ES-I3 (cell line): Measurements from ENCODE around the gene C2CD2.

ENCODE experiments used
- H3K36me3 ChIP-seq: 2 replicates; pipeline ENCODE4 v1.6.1; 2013; ENCODE audit warnings: mild to moderate bottlenecking, low read length, control low read depth, moderate library complexity; ENCODE audit not compliant: insufficient read depth
- H3K4me1 ChIP-seq: 2 replicates; pipeline ENCODE4 v1.6.1; 2013; ENCODE audit warnings: mild to moderate bottlenecking, control low read depth, low read length; ENCODE audit not compliant: insufficient read depth
- H3K9ac ChIP-seq: 2 replicates; pipeline ENCODE4 v1.6.1; 2013; ENCODE audit warnings: low read depth, mild to moderate bottlenecking, low read length, moderate library complexity
- H3K9me3 ChIP-seq: 2 replicates; pipeline ENCODE4 v1.6.1; 2013; ENCODE audit warnings: mild to moderate bottlenecking, low read length, moderate library complexity; ENCODE audit not compliant: control insufficient read depth, insufficient read depth

Gene C2CD2

DNA sequence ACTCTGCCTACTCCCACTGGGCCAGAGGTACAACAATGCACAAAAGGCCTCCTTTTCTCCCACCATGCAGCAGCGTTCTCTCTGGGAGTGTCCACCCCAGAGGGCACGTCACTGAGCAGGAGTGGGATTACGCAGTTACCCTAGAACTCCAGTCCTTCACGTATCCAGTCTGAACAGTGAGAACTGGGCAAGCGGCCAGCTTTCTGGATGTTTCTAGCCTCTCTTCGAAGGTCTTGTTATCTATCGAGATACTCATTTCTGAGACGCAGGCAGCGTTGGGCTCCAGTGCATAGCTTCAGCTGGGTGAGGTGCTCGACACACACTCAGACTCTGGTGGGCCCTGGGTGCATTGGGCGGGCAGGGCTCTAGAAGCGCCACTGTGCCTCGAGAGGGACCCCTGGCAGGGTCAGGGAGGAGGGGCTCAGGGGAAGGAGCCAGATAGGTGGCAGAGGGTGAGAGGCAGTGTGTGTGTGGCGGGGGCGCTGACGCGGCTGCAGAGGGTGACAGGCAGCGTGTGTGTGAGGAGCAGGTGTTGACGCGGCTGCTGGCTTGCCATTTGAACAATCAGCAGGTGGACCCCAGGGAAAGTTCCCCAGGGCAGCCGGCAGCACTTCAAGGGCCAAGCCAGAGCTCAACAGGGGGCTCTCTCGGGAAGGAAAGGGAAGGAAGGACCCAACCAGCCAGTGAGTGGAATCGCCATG, 102.6 kb downstream of the C2CD2 start:
- Histone ChIP-seq H3K9me3 (no peaks in the 10 kb centered on the region), H3K9ac (no peak overlapping the region), H3K4me1 (no peaks in the 10 kb centered on the region), H3K36me3 (no peaks in the 10 kb centered on the region; the same call in 1 of the 2 replicates)

GRCh38 chr21:41850085-41850484, 103.7 kb downstream of the C2CD2 start:
- no peaks in the 10 kb centered on the region for H3K9me3 ChIP-seq
- H3K4me1 ChIP-seq = no peaks in the 10 kb centered on the region
- H3K36me3 ChIP-seq = no peaks in the 10 kb centered on the region; the same call in 1 of the 2 replicates
- H3K9ac ChIP-seq = no peak overlapping the region

DNA sequence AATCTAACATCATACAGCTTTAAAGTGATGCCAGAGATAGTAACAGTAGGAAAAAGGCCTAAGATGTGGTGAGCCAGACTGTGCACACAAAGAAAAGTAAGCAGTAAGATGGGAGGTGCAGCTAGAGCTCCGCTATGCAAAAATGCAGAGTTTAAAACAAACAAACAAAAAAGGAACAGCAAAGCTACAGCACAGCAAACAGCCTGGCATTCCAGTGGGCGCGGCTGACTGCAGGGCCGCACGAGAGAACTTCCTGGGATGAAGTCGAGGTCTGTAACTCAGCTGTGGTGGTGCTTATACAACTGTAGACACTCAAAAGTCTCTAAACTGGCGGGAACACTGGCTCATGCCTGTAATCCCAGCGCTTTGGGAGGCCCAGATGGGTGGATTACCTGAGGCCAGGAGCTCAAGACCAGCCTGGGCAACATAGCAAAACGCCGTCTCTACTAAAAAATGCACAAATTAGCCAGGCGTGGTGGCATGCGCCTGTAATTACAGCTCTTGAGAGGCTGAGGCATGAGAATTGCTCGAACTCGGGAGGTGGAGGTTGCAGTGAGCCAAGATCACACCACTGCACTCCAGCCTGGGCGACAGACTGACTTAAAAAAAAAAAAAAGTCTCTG, 104.7 kb downstream of the C2CD2 start:
- H3K4me1 ChIP-seq = no peaks in the 10 kb centered on the region
- no peak overlapping the region for H3K9ac ChIP-seq
- no peaks in the 10 kb centered on the region; the same call in 1 of the 2 replicates for H3K36me3 ChIP-seq
- H3K9me3 ChIP-seq = no peaks in the 10 kb centered on the region

- no peak overlapping the region for H3K9ac ChIP-seq
- H3K9me3 ChIP-seq = no peaks in the 10 kb centered on the region
- no peaks in the 10 kb centered on the region for H3K4me1 ChIP-seq
- H3K36me3 ChIP-seq = no peaks in the 10 kb centered on the region
These were observed 105.3 kb downstream of the C2CD2 start for GRCh38 chr21:41848533-41848932.

GRCh38 chr21:41847066-41847804, 106.6 kb downstream of the C2CD2 start:
- Histone ChIP-seq H3K9me3 (no peaks in the 10 kb centered on the region), H3K9ac (no peak overlapping the region), H3K4me1 (no peaks in the 10 kb centered on the region), H3K36me3 (no peaks in the 10 kb centered on the region; the same call in 1 of the 2 replicates)

- Histone ChIP-seq H3K4me1 (no peaks in the 10 kb centered on the region), H3K36me3 (no peaks in the 10 kb centered on the region; the same call in 1 of the 2 replicates), H3K9ac (no peak overlapping the region), H3K9me3 (peaks cover 3% of the 10 kb centered on the region; the same call in 1 of the 2 replicates)
These were observed 107.3 kb downstream of the C2CD2 start for GRCh38 chr21:41846536-41846935.

GRCh38 chr21:41846033-41846317, 107.8 kb downstream of the C2CD2 start:
- Histone ChIP-seq H3K4me1 (no peaks in the 10 kb centered on the region), H3K36me3 (no peaks in the 10 kb centered on the region; the same call in 1 of the 2 replicates), H3K9me3 (peaks cover 7% of the 10 kb centered on the region; the same call in 1 of the 2 replicates), H3K9ac (no peak overlapping the region)

DNA sequence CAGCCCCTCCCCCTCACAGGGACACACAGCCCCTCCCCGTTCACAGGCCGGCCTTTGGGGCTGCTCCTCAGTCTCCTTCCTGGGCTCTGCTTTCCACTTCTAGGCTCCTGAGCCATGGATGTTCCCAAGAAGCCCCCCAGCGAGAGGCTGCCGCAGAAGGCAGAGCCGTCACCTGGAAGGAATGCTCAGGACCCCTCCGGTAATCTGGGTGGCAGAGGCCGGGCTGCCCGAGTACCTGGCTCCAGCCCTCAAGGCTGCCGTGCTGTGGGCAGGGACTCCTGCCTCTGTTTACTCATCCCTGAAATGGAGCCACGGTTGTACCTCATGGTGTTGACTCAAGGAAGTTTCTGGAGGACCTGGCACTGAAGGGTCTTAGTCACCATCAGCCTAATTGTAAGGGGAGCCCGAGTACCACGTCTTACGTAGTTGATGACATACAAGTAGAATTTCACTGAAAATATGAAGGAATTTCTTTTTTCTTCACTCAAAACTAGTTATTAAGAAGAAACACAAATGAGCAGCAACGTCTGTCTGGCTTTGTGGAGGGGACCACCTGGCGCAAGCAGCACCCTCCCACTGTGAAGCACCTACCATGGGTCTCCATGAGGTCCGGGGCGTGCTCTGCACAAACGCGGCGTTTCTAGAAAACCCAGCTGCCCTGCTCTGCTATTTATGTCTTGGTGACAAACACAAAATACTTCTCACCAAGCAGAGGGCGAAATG, 108.3 kb downstream of the C2CD2 start:
- H3K9ac ChIP-seq = no peak overlapping the region
- H3K36me3 ChIP-seq = no peaks in the 10 kb centered on the region; the same call in 1 of the 2 replicates
- peaks cover 10% of the 10 kb centered on the region; the same call in 1 of the 2 replicates for H3K9me3 ChIP-seq
- no peaks in the 10 kb centered on the region for H3K4me1 ChIP-seq

GRCh38 chr21:41843584-41843983, 110.2 kb downstream of the C2CD2 start:
- no peak overlapping the region for H3K9ac ChIP-seq
- H3K4me1 ChIP-seq = no peaks in the 10 kb centered on the region
- peaks cover 13% of the 10 kb centered on the region; the same call in 1 of the 2 replicates for H3K9me3 ChIP-seq
- no peaks in the 10 kb centered on the region; the same call in 1 of the 2 replicates for H3K36me3 ChIP-seq

DNA sequence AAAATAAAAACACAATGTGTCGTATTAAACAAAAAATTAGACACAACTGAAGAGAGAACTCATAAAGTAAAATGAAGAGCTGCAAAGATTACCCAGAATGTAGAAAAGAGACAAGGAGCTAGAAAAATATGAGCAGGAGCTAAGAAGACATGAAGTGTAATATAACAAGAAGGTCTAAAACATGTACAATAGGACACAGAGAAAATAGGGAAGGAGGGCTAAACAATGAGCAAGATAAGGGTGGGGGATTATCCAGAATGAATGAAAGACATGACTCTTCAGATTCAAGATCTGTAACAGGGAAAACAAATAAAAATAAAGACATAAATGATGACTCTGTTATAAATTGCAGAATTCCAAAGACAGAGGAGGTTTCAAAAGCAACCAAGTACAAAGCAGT, 112.9 kb downstream of the C2CD2 start:
- Histone ChIP-seq H3K9me3 (peaks cover 13% of the 10 kb centered on the region; the same call in 1 of the 2 replicates), H3K4me1 (peaks cover 13% of the 10 kb centered on the region), H3K9ac (no peak overlapping the region), H3K36me3 (no peaks in the 10 kb centered on the region; the same call in 1 of the 2 replicates)

- Histone ChIP-seq H3K9ac (no peak overlapping the region), H3K4me1 (peaks cover 20% of the 10 kb centered on the region), H3K9me3 (peaks cover 13% of the 10 kb centered on the region; the same call in 1 of the 2 replicates), H3K36me3 (peaks cover 4% of the 10 kb centered on the region)
These were observed 114.3 kb downstream of the C2CD2 start for GRCh38 chr21:41839387-41840000.

DNA sequence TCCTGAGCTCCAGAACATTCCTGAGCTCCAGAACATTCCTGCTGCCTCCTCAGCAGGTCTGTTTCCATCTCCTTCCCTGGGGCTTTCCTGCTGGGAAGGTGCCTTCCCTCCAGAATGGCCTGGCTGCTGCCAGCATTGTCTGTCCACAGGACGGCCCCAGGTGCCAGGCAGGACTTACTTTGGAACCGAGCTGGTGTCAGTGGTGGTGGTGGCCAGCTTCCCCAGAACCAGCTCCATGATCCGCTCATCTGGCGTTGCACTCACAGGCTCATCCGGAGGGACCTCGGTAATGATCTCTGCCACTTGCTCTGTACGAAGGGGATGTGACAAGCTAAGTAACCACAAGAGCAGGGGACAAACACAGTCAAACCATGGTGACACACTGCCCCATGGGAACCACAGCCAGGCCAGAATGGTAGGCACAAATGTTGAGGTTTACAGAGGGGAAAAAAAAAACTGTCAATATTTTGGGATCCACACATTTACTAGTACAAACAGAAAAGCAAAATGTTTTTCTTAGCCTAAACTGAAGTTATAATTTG, 116.0 kb downstream of the C2CD2 start:
- peaks cover 20% of the 10 kb centered on the region for H3K4me1 ChIP-seq
- H3K9me3 ChIP-seq = peaks cover 13% of the 10 kb centered on the region; the same call in 1 of the 2 replicates
- H3K9ac ChIP-seq = no peak overlapping the region
- H3K36me3 ChIP-seq = peaks cover 4% of the 10 kb centered on the region; the same call in 1 of the 2 replicates

DNA sequence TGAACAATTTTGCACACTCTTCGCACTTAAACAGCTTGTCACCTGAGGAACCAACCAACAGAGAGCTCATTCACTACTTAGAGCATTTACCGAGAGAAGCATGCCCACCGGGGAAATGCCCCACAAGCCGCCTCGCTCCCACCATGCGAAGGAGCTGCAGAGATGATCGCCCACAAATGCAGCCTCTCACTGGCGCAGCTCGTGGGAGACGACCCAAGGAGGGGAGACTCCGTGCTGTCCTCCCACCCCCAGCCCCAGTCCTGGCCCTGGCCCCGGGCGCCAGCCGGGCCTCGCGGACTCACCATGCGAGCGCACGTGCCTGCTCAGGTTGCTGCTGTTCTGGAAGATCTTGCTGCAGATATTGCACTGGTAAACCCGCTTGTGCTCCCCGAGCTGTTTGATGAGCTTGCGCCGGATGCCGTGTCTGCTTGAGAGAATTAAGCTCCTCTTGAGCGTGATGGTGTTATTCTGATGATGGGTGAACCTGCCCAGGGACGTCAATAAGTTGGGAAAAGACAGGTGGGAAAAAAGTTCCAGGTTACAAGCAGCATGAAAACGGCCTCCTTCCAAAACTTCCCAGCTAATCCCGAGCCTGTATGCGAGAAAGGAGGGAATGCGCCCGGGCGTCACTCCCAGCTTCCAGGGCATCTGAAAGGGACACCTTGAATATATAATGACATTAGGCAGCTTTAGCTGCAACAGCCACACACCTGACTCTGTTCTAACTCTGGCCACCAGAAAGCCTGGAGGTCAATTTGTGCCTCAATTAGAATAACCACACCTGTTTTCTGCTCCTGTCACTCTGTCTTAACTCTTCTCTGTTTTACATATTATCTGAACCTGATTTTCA, 117.4 kb downstream of the C2CD2 start:
- H3K9me3 ChIP-seq = peaks cover 8% of the 10 kb centered on the region; the same call in 1 of the 2 replicates

More for the DNA sequence above, 117.4 kb downstream of the C2CD2 start:
- Histone ChIP-seq H3K36me3 (peaks cover 4% of the 10 kb centered on the region; the same call in 1 of the 2 replicates), H3K9ac (peak overlapping the region; percentile 21; the same call in 1 of the 2 replicates), H3K4me1 (peaks cover 20% of the 10 kb centered on the region)
